Activated T-cell treated with anti-CD3 and anti-CD28 coated beads, Interleukin-2, amount 50 U/mL, for 24 hours (primary cell): Measurements from ENCODE around the gene SLC6A7.

Experiments used
- DNase-seq: peaks from one replicate; pipeline ENCODE4 v3.0.0-alpha.2; 2020
- H3K27ac Mint-ChIP-seq: 2 replicates; pipeline ENCODE4 v1.8.0; 2020; ENCODE audit warnings: mild to moderate bottlenecking, mixed read lengths
- H3K27me3 Mint-ChIP-seq: 2 replicates; pipeline ENCODE4 v1.8.0; 2020; ENCODE audit warnings: mixed read lengths
- H3K36me3 Mint-ChIP-seq: 2 replicates; pipeline ENCODE4 v1.8.0; 2020; ENCODE audit warnings: low read depth, mixed read lengths
- H3K4me1 Mint-ChIP-seq: 2 replicates; pipeline ENCODE4 v1.8.0; 2020; ENCODE audit warnings: low read depth, mixed read lengths
- H3K4me3 Mint-ChIP-seq: 2 replicates; pipeline ENCODE4 v1.8.0; 2020; ENCODE audit warnings: mild to moderate bottlenecking, moderate library complexity, mixed read lengths
- H3K9me3 Mint-ChIP-seq: 2 replicates; pipeline ENCODE4 v1.8.0; 2020; ENCODE audit warnings: mixed read lengths

SLC6A7 gene

GRCh38 chr5:150162142-150162513 is 27.7 kb upstream of the SLC6A7 start:
- DNase-seq, result no peak
- Mint-ChIP-seq H3K27ac (no peak overlapping the region), H3K4me1 (no peaks in the 10 kb centered on the region), H3K9me3 (no peaks in the 10 kb centered on the region), H3K27me3 (peaks cover 29% of the 10 kb centered on the region), H3K36me3 (no peaks in the 10 kb centered on the region), H3K4me3 (no peak overlapping the region)

- no peak overlapping the region for H3K27ac Mint-ChIP-seq
Measured at GRCh38 chr5:150163035-150163434, 26.8 kb upstream of the SLC6A7 start.

GRCh38 chr5:150163547-150164059 is 26.3 kb upstream of the SLC6A7 start:
- Mint-ChIP-seq H3K4me3 (no peak overlapping the region), H3K27ac (no peak overlapping the region), H3K36me3 (no peaks in the 10 kb centered on the region), H3K4me1 (peaks cover 2% of the 10 kb centered on the region), H3K27me3 (peaks cover 31% of the 10 kb centered on the region), H3K9me3 (no peaks in the 10 kb centered on the region)
- DNase-seq, result no peak

More at GRCh38 chr5:150163035-150163434, 26.8 kb upstream of the SLC6A7 start:
- no peak for DNase-seq
- no peak overlapping the region for H3K4me3 Mint-ChIP-seq
- H3K36me3 Mint-ChIP-seq, result no peaks in the 10 kb centered on the region
- peaks cover 2% of the 10 kb centered on the region for H3K4me1 Mint-ChIP-seq
- peaks cover 28% of the 10 kb centered on the region for H3K27me3 Mint-ChIP-seq
- H3K9me3 Mint-ChIP-seq, result no peaks in the 10 kb centered on the region

- no peak overlapping the region for H3K4me3 Mint-ChIP-seq
- DNase-seq, result no peak
- peaks cover 36% of the 10 kb centered on the region for H3K27me3 Mint-ChIP-seq
- no peaks in the 10 kb centered on the region for H3K36me3 Mint-ChIP-seq
- peaks cover 2% of the 10 kb centered on the region for H3K4me1 Mint-ChIP-seq
- no peaks in the 10 kb centered on the region for H3K9me3 Mint-ChIP-seq
- no peak overlapping the region for H3K27ac Mint-ChIP-seq
Measured at GRCh38 chr5:150164211-150164980, 25.5 kb upstream of the SLC6A7 start.

GRCh38 chr5:150166037-150166649 is 23.7 kb upstream of the SLC6A7 start:
- Mint-ChIP-seq H3K4me3 (no peak overlapping the region), H3K27me3 (peaks cover 51% of the 10 kb centered on the region), H3K36me3 (no peaks in the 10 kb centered on the region), H3K4me1 (peaks cover 2% of the 10 kb centered on the region), H3K9me3 (no peaks in the 10 kb centered on the region), H3K27ac (no peak overlapping the region)
- DNase-seq, result no peak

GRCh38 chr5:150166650-150167511 is 23.0 kb upstream of the SLC6A7 start, which contains the start of gene CDX1:
Gene CDX1 (plus strand): TSS chr5:150166778. CDS start chr5:150166877, 99 bp downstream.
- no peaks in the 10 kb centered on the region for H3K9me3 Mint-ChIP-seq
- no peaks in the 10 kb centered on the region for H3K36me3 Mint-ChIP-seq
- no peak within 1 kb of the TSS for H3K27ac Mint-ChIP-seq
- H3K27me3 Mint-ChIP-seq, result peaks cover 52% of the 10 kb centered on the region
- H3K4me1 Mint-ChIP-seq, result peaks cover 2% of the 10 kb centered on the region
- H3K4me3 Mint-ChIP-seq, result no peak within 1 kb of the TSS
- DNase-seq, result no peak

- H3K27me3 Mint-ChIP-seq, result peaks cover 55% of the 10 kb centered on the region
- no peaks in the 10 kb centered on the region for H3K9me3 Mint-ChIP-seq
- H3K27ac Mint-ChIP-seq, result no peak overlapping the region
Measured at GRCh38 chr5:150167512-150167850, 22.4 kb upstream of the SLC6A7 start.

GRCh38 chr5:150167908-150168307 is 22.0 kb upstream of the SLC6A7 start:
- no peaks in the 10 kb centered on the region for H3K36me3 Mint-ChIP-seq
- no peak for DNase-seq
- H3K27ac Mint-ChIP-seq, result no peak overlapping the region
- H3K4me3 Mint-ChIP-seq, result no peak overlapping the region
- H3K9me3 Mint-ChIP-seq, result no peaks in the 10 kb centered on the region
- H3K27me3 Mint-ChIP-seq, result peaks cover 55% of the 10 kb centered on the region
- peaks cover 2% of the 10 kb centered on the region for H3K4me1 Mint-ChIP-seq

More at GRCh38 chr5:150167512-150167850, 22.4 kb upstream of the SLC6A7 start:
- DNase-seq, result no peak
- Mint-ChIP-seq H3K36me3 (no peaks in the 10 kb centered on the region), H3K4me1 (peaks cover 2% of the 10 kb centered on the region), H3K4me3 (no peak overlapping the region)

GRCh38 chr5:150168864-150169263 is 21.0 kb upstream of the SLC6A7 start:
- DNase-seq, result no peak
- Mint-ChIP-seq H3K9me3 (no peaks in the 10 kb centered on the region), H3K36me3 (no peaks in the 10 kb centered on the region), H3K4me3 (no peak overlapping the region), H3K4me1 (peaks cover 2% of the 10 kb centered on the region), H3K27ac (no peak overlapping the region), H3K27me3 (peaks cover 61% of the 10 kb centered on the region)

GRCh38 chr5:150172145-150172544 is 17.7 kb upstream of the SLC6A7 start:
- H3K9me3 Mint-ChIP-seq, result no peaks in the 10 kb centered on the region

GRCh38 chr5:150172556-150172955 is 17.3 kb upstream of the SLC6A7 start:
- Mint-ChIP-seq H3K4me1 (no peaks in the 10 kb centered on the region), H3K27me3 (peaks cover 43% of the 10 kb centered on the region)

More at GRCh38 chr5:150172145-150172544, 17.7 kb upstream of the SLC6A7 start:
- H3K4me3 Mint-ChIP-seq, result no peak overlapping the region
- H3K36me3 Mint-ChIP-seq, result no peaks in the 10 kb centered on the region
- H3K4me1 Mint-ChIP-seq, result peaks cover 2% of the 10 kb centered on the region
- H3K27me3 Mint-ChIP-seq, result peaks cover 47% of the 10 kb centered on the region
- no peak overlapping the region for H3K27ac Mint-ChIP-seq
- DNase-seq, result no peak

GRCh38 chr5:150173161-150173560 is 16.7 kb upstream of the SLC6A7 start:
- Mint-ChIP-seq H3K36me3 (no peaks in the 10 kb centered on the region), H3K4me1 (no peaks in the 10 kb centered on the region), H3K27ac (no peak overlapping the region), H3K4me3 (no peak overlapping the region), H3K27me3 (peaks cover 37% of the 10 kb centered on the region), H3K9me3 (no peaks in the 10 kb centered on the region)
- DNase-seq, result no peak

More at GRCh38 chr5:150172556-150172955, 17.3 kb upstream of the SLC6A7 start:
- Mint-ChIP-seq H3K9me3 (no peaks in the 10 kb centered on the region), H3K4me3 (no peak overlapping the region), H3K27ac (no peak overlapping the region), H3K36me3 (no peaks in the 10 kb centered on the region)
- no peak for DNase-seq

- Mint-ChIP-seq H3K4me3 (no peak overlapping the region), H3K9me3 (no peaks in the 10 kb centered on the region), H3K36me3 (no peaks in the 10 kb centered on the region), H3K27me3 (peaks cover 26% of the 10 kb centered on the region), H3K27ac (no peak overlapping the region), H3K4me1 (no peaks in the 10 kb centered on the region)
- DNase-seq, result no peak
Measured at GRCh38 chr5:150174285-150174684, 15.6 kb upstream of the SLC6A7 start.

GRCh38 chr5:150175076-150175475 is 14.8 kb upstream of the SLC6A7 start:
- no peak overlapping the region for H3K4me3 Mint-ChIP-seq
- H3K9me3 Mint-ChIP-seq, result no peaks in the 10 kb centered on the region
- DNase-seq, result no peak
- H3K27ac Mint-ChIP-seq, result no peak overlapping the region
- no peaks in the 10 kb centered on the region for H3K36me3 Mint-ChIP-seq
- H3K27me3 Mint-ChIP-seq, result peaks cover 19% of the 10 kb centered on the region
- H3K4me1 Mint-ChIP-seq, result no peaks in the 10 kb centered on the region
